ENCODE data around the gene B4GALT4. TPM values are rescaled to one million over a fixed set of nuclear protein-coding genes. Genes with fewer than 3 reads are reported as not detected.

B4GALT4 gene
- total RNA-seq, 1 donor = 28.2 TPM

DNA sequence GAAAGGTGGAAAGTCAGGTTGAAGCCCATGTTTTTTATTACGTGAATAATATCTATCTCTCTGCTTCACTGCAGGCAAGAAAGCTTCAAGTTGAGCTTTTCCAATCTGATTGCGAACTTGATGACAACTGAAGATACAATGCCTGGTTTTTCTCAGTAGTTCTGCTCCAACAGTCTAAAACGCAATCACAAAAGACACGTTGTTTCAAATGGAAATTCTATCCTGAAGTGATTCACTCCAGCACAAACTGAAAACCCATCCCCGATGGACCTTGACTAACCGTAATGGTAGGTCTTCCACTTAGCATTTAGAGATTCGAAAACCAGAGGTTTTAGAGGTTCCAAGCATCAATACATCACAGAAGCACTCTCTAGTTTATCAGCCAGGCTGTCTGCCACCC lies 10.6 kb downstream of the B4GALT4 start:
- Histone ChIP-seq H3K79me2 (ENCODE audit: insufficient read depth, low read length) (peaks cover 12% of the 10 kb centered on the region), H3K4me1 (ENCODE audit: insufficient read depth, low read length) (peaks cover 11% of the 10 kb centered on the region), H4K20me1 (ENCODE audit: insufficient read depth, low read length) (no peaks in the 10 kb centered on the region), H3K27ac (ENCODE audit: low read depth, low read length) (no peak overlapping the region), H2AFZ (ENCODE audit: low read length) (no peak overlapping the region), H3K27me3 (ENCODE audit: insufficient read depth, low read length) (no peaks in the 10 kb centered on the region), H3K36me3 (ENCODE audit: insufficient read depth, low read length) (peaks cover 64% of the 10 kb centered on the region), H3K4me2 (ENCODE audit: insufficient read depth, low read length) (no peak overlapping the region), H3K9me3 (ENCODE audit: low read depth, low read length) (no peaks in the 10 kb centered on the region), H3K4me3 (ENCODE audit: insufficient read depth, low read length) (no peak overlapping the region)
- no peak for DNase-seq (ENCODE audit: insufficient read length, low spot score, missing footprints)
- TF ChIP-seq, protein P1, sequence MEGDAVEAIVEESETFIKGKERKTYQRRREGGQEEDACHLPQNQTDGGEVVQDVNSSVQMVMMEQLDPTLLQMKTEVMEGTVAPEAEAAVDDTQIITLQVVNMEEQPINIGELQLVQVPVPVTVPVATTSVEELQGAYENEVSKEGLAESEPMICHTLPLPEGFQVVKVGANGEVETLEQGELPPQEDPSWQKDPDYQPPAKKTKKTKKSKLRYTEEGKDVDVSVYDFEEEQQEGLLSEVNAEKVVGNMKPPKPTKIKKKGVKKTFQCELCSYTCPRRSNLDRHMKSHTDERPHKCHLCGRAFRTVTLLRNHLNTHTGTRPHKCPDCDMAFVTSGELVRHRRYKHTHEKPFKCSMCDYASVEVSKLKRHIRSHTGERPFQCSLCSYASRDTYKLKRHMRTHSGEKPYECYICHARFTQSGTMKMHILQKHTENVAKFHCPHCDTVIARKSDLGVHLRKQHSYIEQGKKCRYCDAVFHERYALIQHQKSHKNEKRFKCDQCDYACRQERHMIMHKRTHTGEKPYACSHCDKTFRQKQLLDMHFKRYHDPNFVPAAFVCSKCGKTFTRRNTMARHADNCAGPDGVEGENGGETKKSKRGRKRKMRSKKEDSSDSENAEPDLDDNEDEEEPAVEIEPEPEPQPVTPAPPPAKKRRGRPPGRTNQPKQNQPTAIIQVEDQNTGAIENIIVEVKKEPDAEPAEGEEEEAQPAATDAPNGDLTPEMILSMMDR (IDR thresholded peaks at IDR 0.05; ENCODE audit: extremely low read depth, low read depth, low read length) = no peak

DNA sequence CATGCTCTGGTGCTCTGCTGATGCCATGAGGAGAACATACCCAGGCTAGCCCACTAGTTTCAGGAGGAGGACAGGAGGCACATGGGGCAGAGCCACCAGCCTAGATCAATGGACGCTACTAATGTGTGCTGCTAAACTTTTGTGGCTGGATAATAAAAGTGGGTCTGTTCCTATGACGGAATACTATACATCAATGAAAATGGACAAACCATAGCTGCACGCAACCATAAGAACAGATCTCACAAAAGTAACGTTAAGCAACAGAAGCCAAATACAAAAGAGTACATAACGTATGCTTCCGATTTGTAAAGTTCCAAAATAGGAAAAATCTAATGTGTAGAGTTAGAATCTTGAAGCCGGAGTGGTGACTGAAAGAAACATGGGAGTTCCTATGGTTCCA lies 11.5 kb downstream of the B4GALT4 start:
- Histone ChIP-seq H3K4me1 (ENCODE audit: insufficient read depth, low read length) (peaks cover 6% of the 10 kb centered on the region), H3K4me2 (ENCODE audit: insufficient read depth, low read length) (no peak overlapping the region), H4K20me1 (ENCODE audit: insufficient read depth, low read length) (no peaks in the 10 kb centered on the region), H3K4me3 (ENCODE audit: insufficient read depth, low read length) (no peak overlapping the region), H3K9me3 (ENCODE audit: low read depth, low read length) (no peaks in the 10 kb centered on the region), H3K79me2 (ENCODE audit: insufficient read depth, low read length) (peaks cover 12% of the 10 kb centered on the region), H2AFZ (ENCODE audit: low read length) (no peak overlapping the region), H3K27ac (ENCODE audit: low read depth, low read length) (no peak overlapping the region), H3K27me3 (ENCODE audit: insufficient read depth, low read length) (no peaks in the 10 kb centered on the region), H3K36me3 (ENCODE audit: insufficient read depth, low read length) (peaks cover 64% of the 10 kb centered on the region)
- DNase-seq (ENCODE audit: insufficient read length, low spot score, missing footprints) = no peak
- TF ChIP-seq, protein P1 (IDR thresholded peaks at IDR 0.05; ENCODE audit: extremely low read depth, low read depth, low read length) = no peak

DNA sequence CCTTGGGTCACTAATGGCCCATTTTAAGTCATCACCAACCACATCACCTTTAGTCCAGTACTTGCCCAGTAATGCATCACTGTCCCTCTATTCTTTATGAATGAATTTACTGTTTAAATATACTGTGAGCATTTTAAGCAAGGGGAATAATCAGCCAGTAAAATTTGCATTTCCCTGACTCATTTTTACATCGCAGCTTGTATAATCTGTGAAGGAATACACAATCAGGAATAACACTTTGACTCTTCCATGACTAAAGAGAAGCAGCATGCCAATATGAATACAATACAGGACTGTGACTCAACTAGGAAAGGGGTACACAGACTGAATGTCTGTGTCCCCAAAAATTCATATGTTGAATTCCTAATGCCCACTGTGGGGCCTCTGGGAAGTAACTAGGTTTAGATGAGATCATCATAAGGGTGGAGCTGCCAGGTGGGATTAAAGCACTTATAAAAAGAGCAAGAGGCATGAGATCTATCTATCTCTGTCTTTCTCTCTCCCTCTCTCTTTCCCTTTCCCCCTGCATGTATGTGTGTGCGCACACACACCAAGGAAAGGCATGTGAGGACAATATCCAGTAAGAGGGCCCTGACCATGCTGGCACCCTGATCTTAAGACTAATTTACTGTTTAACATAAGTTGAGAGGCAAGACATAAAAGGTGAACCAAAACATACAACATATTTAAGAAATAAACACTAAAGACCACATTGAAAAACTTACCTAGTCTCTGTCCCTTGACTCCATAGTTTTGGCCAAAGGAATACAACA lies 12.1 kb downstream of the B4GALT4 start:
- TF ChIP-seq, protein P1 (IDR thresholded peaks at IDR 0.05; ENCODE audit: extremely low read depth, low read depth, low read length) = no peak
- Histone ChIP-seq H4K20me1 (ENCODE audit: insufficient read depth, low read length) (no peaks in the 10 kb centered on the region), H3K36me3 (ENCODE audit: insufficient read depth, low read length) (peaks cover 71% of the 10 kb centered on the region), H3K79me2 (ENCODE audit: insufficient read depth, low read length) (peaks cover 12% of the 10 kb centered on the region), H3K4me2 (ENCODE audit: insufficient read depth, low read length) (no peak overlapping the region), H2AFZ (ENCODE audit: low read length) (no peak overlapping the region), H3K27me3 (ENCODE audit: insufficient read depth, low read length) (no peaks in the 10 kb centered on the region), H3K4me1 (ENCODE audit: insufficient read depth, low read length) (peaks cover 3% of the 10 kb centered on the region), H3K27ac (ENCODE audit: low read depth, low read length) (no peak overlapping the region), H3K4me3 (ENCODE audit: insufficient read depth, low read length) (no peak overlapping the region), H3K9me3 (ENCODE audit: low read depth, low read length) (no peaks in the 10 kb centered on the region)
- DNase-seq (ENCODE audit: insufficient read length, low spot score, missing footprints) = no peak

DNA sequence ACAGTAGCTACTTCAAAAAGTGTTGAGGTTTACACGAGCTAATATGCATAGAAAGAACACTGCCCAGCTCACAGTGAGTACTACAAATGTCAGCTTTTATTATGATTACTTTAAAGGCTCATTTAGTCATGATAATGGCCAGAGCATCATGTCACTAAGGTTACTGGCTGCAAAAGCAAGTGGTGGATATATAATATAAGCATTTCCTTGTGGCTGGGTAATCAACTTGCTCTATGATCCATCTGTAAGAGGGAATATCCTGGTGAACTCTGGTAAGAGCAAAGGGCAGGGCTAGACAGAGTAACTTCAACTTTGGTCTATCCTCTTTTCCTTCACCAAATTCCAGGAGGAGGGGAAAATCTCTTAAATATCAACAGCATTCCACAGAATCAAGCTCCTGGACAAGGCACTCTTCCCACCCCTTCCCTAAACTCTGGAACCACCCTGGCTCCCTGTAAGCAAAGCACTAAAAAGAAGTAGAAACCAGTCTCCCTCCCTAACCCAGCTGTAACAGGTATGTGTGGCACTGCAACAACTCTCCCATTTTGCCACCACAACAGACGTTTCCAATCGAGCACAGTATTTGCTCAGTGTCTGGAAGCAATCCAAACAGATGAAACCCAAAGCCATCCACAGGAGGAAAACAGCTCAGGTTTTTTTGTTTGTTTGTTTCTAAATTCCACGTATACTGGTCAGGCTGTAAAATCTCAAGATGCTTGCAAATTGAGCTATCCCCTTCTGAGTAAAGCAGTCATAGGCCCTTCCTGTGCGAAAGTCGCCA lies 13.4 kb downstream of the B4GALT4 start:
- no peaks in the 10 kb centered on the region for H4K20me1 ChIP-seq (ENCODE audit: insufficient read depth, low read length)
- peaks cover 69% of the 10 kb centered on the region for H3K36me3 ChIP-seq (ENCODE audit: insufficient read depth, low read length)
- DNase-seq (ENCODE audit: insufficient read length, low spot score, missing footprints) = no peak
- H3K9me3 ChIP-seq (ENCODE audit: low read depth, low read length) = no peaks in the 10 kb centered on the region
- H3K27me3 ChIP-seq (ENCODE audit: insufficient read depth, low read length) = no peaks in the 10 kb centered on the region
- peaks cover 3% of the 10 kb centered on the region for H3K4me1 ChIP-seq (ENCODE audit: insufficient read depth, low read length)
- no peak overlapping the region for H3K4me2 ChIP-seq (ENCODE audit: insufficient read depth, low read length)
- peaks cover 6% of the 10 kb centered on the region for H3K79me2 ChIP-seq (ENCODE audit: insufficient read depth, low read length)
- no peak overlapping the region for H3K4me3 ChIP-seq (ENCODE audit: insufficient read depth, low read length)
- TF ChIP-seq, protein P1 (IDR thresholded peaks at IDR 0.05; ENCODE audit: extremely low read depth, low read depth, low read length) = no peak
- H2AFZ ChIP-seq (ENCODE audit: low read length) = no peak overlapping the region
- no peak overlapping the region for H3K27ac ChIP-seq (ENCODE audit: low read depth, low read length)
